GM12864 (cell line): ENCODE measurements around the gene FTH1.

Source experiments
- DNase-seq: peaks from one replicate; pipeline ENCODE4 v3.0.0-alpha.2; 2011; ENCODE audit warnings: low read depth
- H3K4me3 ChIP-seq: 2 replicates; pipeline ENCODE4 v1.5.1; 2011; ENCODE audit warnings: mild to moderate bottlenecking, low read depth, low read length, control low read depth
- TF ChIP-seq, protein P1 (sequence below): IDR thresholded peaks from 2 replicates; pipeline ENCODE4 v1.5.1; 2011; ENCODE audit warnings: low read depth, mild to moderate bottlenecking, moderate library complexity, low read length, control low read depth, inconsistent platforms; ENCODE audit errors: missing control alignments

FTH1 gene

DNA sequence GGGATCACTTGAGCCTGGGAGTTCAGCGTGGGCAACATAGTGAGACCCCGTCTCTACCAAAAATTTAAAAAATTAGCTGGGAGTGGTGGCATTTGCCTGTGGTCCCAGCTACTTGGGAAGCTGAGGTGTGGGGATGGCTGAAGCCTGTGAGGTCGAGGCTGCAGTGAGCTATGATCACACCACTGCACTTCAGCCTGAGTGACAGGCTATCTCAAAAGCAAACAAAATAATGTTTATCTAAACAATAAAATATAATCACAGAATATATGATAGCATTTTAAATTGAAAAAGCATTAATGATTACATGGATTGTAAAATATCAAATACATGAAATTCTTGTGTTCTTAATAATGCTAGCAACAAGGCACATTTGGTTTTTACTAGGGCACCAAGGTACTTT, 14.6 kb downstream of the FTH1 start:
- TF ChIP-seq, protein P1, sequence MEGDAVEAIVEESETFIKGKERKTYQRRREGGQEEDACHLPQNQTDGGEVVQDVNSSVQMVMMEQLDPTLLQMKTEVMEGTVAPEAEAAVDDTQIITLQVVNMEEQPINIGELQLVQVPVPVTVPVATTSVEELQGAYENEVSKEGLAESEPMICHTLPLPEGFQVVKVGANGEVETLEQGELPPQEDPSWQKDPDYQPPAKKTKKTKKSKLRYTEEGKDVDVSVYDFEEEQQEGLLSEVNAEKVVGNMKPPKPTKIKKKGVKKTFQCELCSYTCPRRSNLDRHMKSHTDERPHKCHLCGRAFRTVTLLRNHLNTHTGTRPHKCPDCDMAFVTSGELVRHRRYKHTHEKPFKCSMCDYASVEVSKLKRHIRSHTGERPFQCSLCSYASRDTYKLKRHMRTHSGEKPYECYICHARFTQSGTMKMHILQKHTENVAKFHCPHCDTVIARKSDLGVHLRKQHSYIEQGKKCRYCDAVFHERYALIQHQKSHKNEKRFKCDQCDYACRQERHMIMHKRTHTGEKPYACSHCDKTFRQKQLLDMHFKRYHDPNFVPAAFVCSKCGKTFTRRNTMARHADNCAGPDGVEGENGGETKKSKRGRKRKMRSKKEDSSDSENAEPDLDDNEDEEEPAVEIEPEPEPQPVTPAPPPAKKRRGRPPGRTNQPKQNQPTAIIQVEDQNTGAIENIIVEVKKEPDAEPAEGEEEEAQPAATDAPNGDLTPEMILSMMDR = no peak
- H3K4me3 ChIP-seq = no peak overlapping the region
- no peak for DNase-seq

DNA sequence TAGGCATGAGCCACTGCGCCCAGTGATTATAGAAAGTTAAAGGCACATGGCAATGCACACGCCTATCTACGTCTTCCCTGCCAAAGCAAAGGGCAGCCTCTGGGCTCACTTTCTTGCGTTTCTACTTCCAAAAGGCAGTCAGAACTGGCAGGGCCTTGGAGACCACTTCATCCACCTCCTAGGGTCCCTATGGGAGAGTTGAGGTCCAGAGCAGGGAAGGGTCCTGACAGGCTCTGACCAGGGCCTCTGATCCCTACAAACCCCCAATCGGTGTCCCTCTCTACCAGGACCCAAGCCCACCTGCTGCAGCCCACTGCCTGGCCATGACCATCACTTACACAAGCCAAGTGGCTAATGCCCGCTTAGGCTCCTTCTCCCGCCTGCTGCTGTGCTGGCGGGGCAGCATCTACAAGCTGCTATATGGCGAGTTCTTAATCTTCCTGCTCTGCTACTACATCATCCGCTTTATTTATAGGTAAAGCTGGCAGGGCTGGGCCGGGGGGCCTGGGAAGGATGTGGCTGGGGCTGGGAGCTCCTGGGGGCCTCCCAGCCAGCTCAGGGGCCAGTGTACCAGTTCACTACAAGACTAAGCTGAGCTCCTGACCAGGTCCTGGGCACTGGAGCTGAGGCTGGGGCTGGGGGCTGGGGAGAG, 15.8 kb downstream of the FTH1 start:
- TF ChIP-seq, protein P1 = no peak
- DNase-seq = no peak
- H3K4me3 ChIP-seq = no peak overlapping the region

DNA sequence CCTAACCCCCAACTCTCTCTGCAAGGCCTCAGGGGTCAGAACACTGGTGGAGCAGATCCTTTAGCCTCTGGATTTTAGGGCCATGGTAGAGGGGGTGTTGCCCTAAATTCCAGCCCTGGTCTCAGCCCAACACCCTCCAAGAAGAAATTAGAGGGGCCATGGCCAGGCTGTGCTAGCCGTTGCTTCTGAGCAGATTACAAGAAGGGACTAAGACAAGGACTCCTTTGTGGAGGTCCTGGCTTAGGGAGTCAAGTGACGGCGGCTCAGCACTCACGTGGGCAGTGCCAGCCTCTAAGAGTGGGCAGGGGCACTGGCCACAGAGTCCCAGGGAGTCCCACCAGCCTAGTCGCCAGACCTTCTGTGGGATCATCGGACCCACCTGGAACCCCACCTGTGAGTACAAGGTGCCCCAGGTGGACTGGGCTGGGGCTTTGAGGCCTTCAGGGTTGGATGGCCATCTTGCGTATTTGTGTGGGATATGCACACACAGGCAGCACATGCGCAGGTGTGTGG, 17.3 kb downstream of the FTH1 start, which contains the start of gene BEST1:
TSS of gene BEST1 (plus strand) at position 317 of the 513 bp plus-strand sequence. CDS start 1,456 bp downstream, outside the sequence.
- no peak within 1 kb of the TSS for H3K4me3 ChIP-seq
- TF ChIP-seq, protein P1 = no peak
- no peak for DNase-seq

DNA sequence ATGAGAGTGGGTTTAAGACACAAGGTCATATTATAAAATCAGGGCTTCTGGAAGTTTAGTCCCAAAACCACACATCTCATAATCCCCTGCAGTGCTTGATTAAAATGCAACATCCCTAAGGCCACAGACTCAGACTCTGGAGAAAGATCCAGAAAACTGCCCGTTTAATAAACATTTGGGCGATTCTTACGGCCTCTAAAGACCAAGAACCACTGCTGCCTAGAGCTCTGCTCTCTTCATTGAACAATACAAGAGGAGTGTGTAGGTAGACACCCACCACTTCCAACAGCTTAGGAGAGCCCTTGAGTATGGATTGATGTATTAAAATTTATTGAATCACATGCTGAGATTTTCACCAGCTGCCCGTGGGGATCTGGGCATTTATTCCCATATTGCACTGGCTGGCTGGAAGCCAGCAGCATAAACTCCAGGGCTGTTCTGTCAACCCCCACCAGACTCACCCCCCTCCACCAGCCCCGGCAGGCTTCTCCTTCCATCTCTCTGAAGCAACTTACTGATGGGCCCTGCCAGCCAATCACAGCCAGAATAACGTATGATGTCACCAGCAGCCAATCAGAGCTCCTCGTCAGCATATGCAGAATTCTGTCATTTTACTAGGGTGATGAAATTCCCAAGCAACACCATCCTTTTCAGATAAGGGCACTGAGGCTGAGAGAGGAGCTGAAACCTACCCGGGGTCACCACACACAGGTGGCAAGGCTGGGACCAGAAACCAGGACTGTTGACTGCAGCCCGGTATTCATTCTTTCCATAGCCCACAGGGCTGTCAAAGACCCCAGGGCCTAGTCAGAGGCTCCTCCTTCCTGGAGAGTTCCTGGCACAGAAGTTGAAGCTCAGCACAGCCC, 18.0 kb downstream of the FTH1 start:
- no peak for DNase-seq
- TF ChIP-seq, protein P1 = no peak
- no peak overlapping the region for H3K4me3 ChIP-seq

DNA sequence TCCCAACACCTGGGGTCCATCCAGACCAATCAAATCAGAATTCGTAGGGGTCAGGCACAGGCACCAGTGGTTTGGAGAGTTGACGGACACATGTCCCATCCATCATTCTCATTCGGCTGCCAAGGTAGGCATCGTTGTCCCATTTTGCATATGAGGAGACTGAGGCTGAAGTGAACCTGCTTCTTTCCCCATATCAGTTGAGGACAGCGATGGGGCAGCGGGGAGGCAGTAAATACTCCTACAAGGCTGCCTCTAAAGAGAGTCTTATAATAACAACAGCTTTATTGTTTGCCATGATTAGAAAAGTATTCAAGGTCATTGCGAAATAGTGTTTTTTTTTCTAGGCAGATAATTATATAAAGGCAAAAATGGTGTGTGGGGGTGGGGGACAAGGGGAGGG, 18.9 kb downstream of the FTH1 start:
- H3K4me3 ChIP-seq = no peak overlapping the region
- no peak for DNase-seq
- TF ChIP-seq, protein P1 = no peak

DNA sequence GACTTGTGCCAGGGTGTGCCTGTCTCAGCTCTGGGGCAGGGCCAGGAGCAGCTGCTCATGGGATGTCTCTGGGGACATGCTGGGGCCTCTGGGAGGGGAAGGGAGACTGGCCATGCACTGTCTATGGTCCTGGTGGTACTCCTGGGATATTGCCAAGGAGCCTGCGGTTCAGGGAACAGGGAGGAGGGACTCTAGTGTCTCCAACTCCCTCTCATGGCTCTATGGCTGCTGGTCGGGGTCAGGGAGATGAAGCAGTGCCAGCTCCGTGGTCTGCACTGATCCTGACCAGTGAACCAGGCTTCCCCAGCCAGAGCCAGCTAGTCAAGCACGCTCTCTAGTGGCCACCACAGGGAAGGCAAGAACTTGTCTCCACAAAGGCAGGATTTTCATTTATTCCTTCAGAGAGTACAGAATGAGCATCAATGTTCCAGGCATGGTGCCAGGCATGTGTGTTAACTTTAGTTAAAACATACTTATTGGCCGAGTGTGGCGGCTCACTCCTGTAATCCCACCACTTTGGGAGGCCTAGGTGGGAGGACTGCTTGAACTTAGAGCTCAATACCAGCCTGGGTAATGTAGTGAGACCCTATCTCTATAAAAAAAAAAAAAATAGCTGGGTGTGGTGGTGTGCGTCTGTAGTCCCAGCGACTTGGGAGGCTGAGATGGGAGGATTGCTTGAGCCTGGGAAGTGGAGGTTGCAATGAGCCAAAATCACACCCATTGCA, 19.8 kb downstream of the FTH1 start:
- TF ChIP-seq, protein P1 = peak; percentile 97
- H3K4me3 ChIP-seq = no peak overlapping the region
- no peak for DNase-seq
